Cardiac atrium fibroblast (primary cell): ENCODE measurements around the gene ATP7B. TPM values are rescaled to one million over a fixed set of nuclear protein-coding genes. Genes with fewer than 3 reads are reported as not detected.

Source experiments
- total RNA-seq: library from RNA; depleted of rRNA; stranded (reverse); fragments of >200 nt; gene quantifications from 2 replicates; pipeline ENCODE4 v1.2.3, GENCODE V29; 2015

The ATP7B gene
- 5.2 and 6.0 TPM in 2 replicates for total RNA-seq

DNA sequence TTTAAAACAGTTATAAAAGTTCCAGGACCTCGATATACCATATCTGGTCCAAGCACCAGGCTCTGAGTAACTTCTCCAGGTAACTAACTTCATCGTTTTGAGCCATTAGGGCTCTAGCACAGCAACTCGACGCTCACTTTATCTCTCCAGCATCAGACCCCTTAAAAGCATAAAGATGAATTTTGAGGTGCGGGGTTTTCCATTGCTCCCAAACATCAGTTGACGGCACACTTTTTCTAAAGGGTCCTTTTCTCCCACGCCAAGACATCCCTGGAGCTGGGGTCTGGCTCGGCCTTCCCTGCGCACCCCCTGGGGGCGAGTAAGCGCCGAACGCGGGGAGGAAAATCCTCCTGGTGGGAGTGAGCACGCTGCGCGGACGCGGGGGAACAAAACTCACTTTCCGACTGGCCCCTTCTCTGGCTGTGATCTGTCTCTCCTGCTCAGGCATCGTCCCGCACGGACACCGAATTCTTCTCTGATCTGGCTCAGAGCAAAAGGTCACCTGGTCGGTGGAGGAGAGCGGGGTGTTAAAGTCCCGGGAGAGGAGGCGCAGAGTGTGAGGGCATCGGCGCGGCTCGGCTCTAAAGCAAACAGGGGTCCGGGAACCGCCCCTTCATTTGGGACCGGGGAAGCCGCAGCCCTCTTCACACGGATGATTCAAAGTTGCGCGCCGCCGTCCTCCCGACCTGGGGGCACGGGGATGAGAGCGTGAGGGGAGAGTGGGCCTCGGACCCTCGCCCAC lies at the start of gene ATP7B:
TSS of gene ATP7B (minus strand) at position 561 of the 742 bp plus-strand sequence. CDS start at position 448, 113 bp downstream.

DNA sequence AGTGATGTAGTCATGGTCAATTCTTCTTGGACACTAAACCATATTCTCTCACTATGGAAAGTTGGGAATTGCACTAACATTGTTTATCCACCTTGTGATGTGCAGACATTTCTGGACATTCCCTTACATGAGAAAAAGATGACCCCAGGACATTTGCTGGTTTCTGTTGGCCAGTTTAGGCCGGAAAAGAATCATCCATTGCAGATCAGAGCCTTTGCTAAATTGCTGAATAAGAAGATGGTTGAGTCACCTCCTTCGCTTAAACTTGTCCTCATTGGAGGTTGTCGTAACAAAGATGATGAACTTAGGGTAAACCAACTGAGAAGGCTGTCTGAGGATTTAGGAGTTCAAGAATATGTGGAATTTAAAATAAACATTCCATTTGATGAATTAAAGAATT lies 13.2 kb upstream of the ATP7B start, which contains the start of gene UTP14C:
TSS of gene UTP14C (plus strand) at position 211 of the 400 bp plus-strand sequence. CDS start 4,114 bp downstream, outside the sequence.

DNA sequence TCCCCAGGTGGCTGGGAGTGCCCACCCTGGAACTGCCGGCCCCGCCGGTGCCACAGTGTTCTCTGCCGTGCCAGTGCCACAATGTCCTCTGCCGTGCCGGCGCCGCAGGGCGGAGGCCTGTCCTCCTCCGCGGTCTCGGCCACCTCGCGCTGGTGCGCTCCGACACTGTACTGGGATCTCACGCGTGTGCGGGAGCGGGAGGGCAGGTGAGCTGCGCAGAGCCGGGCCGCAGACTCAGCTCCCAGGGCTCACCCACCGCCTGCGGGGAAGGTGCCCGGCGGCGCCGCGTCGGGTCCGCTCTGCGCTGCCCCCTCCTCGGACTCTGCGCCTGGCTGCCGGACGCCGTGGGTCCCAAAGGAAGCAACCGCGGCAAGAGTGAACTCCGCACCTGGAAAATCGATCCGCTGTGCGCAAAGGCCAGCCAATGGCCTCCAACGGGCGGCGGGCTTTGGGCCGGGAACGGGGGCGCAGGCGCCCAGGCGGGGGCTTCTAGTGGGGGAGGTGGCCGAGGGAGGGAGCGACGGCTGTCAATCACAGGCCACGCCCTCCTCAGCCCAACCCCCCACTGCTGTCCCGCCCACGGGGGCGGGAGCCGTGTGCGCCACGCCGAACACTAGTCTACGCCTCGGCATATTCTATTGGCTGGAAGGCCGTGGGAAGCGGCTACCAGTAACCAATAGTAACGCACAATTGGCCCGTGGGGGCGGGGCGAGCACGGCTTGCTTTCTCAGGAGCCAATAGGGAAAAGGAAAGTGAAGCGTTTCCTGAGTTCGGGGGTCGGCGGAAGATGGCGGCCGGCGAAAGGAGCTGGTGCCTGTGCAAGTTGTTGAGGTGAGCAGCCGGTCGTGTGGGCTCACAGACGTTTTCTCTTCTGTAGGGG lies 622 bp upstream of the ATP7B start, which contains the start of gene ALG11:
TSS of gene ALG11 (plus strand) at position 767 of the 880 bp plus-strand sequence. CDS start at position 788, 21 bp downstream.

Other genes with a start within 250 kb of the ATP7B start
- gene DHRS12, start 207.3 kb downstream of the ATP7B start, total RNA-seq, result 0.54 and 9.6 TPM in 2 replicates
- gene TMEM272, start 166.3 kb downstream of the ATP7B start, total RNA-seq, result not detected in 2 replicates
- not detected in 2 replicates for gene CCDC70, start 149.5 kb downstream of the ATP7B start, total RNA-seq
- 29.8 and 48.9 TPM in 2 replicates for gene ALG11, start 948 bp upstream of the ATP7B start, total RNA-seq
- 10.3 and 15.7 TPM in 2 replicates for gene UTP14C, start 13.2 kb upstream of the ATP7B start, total RNA-seq
- under 0.01 TPM in 1 of 2 replicates, not detected in the other for gene NEK5, start 117.6 kb upstream of the ATP7B start, total RNA-seq
- 4.9 and 6.7 TPM in 2 replicates for gene NEK3, start 148.1 kb upstream of the ATP7B start, total RNA-seq